ENCODE results near the gene NTNG2.

DNA sequence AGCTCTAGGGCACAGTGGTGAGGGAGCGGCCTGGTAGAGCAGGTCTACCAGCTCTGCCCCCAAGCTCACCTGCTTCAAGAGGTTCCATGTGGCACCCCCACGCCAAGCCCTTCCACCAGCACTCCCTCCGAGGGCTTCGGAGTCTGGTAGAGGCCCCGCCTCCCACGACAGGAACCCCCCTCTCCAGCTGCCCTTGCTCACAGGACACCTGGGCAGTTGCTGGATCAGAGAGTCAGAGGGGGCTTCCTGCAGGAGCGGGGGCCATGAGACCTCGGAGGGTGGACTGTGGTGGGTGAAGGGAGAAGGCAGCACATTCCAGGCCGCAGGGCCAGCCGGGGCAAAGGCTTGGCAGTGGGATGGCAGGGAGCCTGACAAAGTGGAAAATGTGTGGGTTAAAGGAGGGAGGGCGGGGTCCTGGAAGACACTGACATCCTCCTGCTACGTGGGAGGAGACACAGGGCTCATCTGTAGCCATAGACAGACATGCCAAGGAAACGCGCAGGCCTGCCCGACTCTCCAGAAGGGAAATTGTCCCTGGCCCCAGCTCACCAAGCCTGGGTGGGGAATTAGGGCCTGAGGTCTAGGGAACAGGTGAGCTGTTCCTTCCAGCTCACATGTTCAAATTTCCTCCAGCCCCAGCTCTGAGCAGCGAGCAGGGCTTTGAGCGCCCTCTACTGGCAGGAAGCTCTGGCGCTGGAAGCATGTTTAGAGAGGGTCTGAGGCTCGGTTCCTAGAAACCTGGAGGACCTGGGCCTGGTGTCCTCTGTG is 74.2 kb downstream of the NTNG2 start:
- TF ChIP-seq, protein P1, sequence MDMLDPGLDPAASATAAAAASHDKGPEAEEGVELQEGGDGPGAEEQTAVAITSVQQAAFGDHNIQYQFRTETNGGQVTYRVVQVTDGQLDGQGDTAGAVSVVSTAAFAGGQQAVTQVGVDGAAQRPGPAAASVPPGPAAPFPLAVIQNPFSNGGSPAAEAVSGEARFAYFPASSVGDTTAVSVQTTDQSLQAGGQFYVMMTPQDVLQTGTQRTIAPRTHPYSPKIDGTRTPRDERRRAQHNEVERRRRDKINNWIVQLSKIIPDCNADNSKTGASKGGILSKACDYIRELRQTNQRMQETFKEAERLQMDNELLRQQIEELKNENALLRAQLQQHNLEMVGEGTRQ (IDR thresholded peaks at IDR 0.05; ENCODE audit: low read depth, low read length) = no peak
- TF ChIP-seq, protein P1 (CRISPR knock-in tag; IDR thresholded peaks at IDR 0.05; ENCODE audit: borderline replicate concordance) = no peak
- TF ChIP-seq JUN (CRISPR knock-in tag; IDR thresholded peaks at IDR 0.05) (no peak), IRF2 (CRISPR knock-in tag; IDR thresholded peaks at IDR 0.05) (no peak), KLF6 (CRISPR knock-in tag; IDR thresholded peaks at IDR 0.05) (no peak), ZNF678 (CRISPR knock-in tag; IDR thresholded peaks at IDR 0.05) (no peak), GZF1 (CRISPR knock-in tag; IDR thresholded peaks at IDR 0.05) (no peak)
- TF ChIP-seq, protein P2, sequence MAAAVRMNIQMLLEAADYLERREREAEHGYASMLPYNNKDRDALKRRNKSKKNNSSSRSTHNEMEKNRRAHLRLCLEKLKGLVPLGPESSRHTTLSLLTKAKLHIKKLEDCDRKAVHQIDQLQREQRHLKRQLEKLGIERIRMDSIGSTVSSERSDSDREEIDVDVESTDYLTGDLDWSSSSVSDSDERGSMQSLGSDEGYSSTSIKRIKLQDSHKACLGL (CRISPR knock-in tag; IDR thresholded peaks at IDR 0.05) = no peak

Measured in HepG2 (cell line).